GM18519 (cell line): Measurements from ENCODE around the gene ZNF488.
"Not testable (repeated sequence)": the region's sequence is repeated elsewhere in the genome, so short reads cannot be mapped to it uniquely, and the experiment has no call there.

Experiments used
- ATAC-seq: cut with Tn5 transposase; IDR thresholded peaks from one replicate; pipeline ENCODE4 v1.9.1; 2021; ENCODE audit warnings: mild to moderate bottlenecking, moderate library complexity; ENCODE audit not compliant: unreplicated experiment, low FRiP score

The ZNF488 gene

DNA sequence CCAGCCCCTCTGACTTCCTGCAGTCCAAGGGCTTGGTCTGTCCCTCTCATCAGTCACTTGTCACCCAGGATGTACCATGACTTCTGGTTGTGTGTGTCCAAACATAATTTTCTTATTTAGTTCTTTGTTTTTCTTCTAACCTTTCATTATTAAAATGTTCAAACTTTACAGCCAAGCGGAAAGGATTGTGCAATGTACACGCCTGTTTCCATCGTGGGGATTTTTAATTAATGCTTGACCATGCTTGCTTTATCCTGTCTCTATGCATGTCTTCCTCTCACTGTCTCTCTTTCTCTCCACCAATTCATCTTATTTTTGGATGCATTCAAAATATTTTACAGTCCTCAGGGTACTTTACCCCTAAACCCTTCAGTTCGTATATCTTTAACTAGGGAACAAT is 26.2 kb upstream of the ZNF488 start:
- ATAC-seq, result no peak

DNA sequence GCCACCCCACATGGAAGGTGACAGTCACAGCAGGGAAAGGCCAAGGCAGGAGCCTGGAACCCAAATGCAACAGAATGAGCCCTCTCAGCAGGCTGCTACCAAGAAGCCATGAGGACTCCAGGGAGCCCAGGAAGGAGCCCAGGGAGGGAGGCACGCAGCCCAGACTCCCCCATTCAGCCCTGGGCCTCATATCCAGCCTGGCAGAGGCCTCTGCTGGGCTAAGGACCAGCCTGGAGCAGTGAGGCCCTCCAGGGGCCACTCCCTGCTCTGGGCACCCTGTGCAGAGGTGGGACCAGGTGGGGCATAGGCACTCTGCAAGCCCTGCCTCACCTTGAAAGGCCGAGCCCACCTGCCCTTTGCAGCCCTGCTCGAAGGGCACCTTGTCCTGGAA is 25.8 kb upstream of the ZNF488 start:
- ATAC-seq, result no peak

DNA sequence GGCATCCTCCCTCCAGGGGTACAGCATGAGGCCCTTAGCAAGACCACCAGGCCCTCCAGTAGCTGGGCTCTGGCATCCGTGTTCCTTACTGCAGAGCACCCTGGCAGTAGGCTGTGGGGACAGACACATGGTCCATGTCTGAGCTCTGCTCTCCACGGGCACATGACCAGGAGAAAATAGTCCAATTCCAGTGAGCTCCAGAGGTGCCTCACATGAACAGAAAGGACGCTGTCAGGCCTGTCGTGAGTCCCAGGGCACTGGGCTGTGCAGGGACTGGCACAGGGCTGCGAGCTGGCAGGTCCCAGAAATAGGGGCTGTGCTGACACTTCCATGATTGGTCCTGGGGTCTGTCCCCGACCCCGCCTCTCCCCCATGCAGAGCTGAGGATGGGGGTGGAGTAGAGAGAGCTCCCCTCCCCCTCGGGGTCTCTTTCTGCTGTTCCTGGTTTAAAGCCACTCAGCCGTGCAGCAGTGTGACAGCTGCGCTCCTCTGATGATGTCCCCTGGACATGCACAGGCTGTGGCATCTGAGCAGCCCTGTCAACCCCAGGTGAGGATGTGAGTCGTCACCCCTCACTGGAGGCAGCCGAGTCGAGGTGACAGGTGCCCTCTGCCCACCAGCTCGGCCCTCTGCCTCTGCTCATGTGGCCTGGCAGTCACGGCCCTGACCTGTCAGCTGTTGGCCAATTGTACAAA is 25.2 kb upstream of the ZNF488 start:
- ATAC-seq, result no peak

DNA sequence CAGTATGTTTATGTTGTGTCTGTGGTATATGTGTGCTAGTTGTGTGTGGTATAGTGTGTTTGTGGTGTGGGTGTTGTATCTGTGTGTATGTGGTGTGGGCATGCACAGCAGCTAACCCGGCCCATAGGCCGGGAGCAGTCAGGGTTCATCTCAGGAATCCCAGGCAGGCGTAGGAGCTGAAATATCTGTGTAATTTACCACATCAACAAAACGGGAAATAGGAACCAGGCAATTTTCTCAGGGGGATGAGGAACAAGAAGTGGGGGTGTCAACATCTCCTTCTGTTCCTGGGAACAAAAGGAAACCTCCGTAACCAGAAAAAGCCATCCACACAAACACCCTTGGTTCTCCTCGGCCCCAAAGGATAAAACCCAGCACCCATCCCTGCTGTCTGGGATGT is 24.5 kb upstream of the ZNF488 start:
- ATAC-seq, result no peak

DNA sequence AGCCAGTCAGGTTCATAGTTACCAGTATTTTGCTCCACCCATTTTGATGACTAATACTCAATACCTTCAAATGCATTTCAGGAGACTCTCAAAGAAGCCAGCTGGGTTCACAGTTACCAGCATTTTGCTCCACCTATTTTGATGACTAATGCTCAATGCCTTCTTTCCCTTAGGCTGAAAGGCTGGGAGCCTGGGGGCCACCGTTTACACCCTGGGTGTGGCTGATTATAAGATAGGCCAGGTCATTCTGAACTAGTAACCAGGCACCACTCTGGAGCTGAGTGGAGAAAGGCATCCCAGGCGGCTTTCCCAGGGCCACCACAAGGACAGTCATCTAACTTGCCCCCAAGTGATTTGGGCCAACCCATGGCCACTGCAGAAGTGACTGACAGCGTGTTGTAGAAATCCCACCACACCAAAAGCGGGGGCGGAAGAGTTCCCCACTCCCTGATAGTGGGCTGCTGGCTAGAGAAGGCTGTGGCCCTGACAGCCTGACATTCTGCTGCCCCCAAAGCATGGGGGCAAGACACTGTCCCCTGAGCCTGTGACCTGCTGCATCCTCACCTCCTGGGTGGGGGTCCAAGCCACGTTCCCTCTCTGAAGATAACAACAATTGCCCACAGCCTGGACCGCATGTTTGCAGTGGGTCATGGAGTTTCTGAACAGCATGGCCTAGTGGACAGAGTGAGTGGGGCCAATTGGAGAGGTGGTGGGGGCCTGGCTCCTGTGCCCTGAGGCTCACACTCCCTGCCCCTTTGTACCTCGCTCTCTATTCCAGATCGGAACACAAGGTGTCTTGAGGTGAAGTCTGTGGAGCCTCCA is 23.0 kb upstream of the ZNF488 start:
- no peak for ATAC-seq

DNA sequence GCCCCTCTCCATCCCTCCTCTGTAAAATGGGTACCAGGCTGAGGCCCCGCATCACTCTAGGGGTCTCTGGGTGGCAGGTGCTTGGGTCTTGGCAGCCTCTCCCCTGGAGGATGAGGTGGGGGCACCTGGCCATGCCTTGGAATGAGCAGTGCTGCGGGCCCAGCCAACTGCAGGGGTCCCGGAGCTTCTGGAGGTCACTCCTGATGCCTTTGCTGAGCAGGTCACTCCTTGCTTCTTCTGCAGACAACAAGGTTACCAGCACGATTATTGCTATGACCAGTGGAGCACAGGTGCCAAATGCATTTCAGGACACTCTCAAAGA is 22.4 kb upstream of the ZNF488 start:
- no peak for ATAC-seq

DNA sequence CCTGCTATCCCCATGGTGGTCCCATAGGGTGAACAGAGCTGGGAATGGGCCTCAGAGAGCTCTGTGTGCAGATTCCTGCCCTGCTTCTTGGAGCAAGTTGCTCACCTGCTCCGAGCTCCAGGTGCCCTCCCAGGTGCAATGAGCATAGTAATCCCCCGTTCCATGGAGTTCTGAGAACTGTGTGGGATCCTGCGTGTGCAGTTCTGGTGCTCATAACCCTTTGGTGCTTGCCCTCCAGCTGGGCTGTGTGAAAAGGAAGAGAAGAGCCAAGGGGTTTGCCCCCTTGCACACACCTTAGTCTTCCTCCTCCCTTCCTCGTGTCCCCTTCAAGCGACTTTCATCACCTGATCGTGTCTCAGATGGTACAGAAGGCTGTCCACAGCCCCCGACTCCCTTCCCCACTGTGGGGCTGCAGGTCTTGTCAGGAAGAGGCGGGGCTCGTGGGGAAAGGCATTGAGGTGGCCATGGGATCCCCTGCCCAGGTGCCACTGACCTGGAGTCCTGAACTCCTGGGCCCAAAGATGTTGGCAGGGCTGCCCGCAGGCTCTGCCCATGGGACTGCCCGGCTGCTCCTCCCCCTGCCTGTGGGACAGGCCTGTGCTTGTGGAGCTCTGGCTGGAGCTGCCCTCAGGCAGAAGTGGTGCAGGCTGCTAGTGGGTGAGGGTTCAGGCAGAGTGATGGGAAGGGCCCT is 21.9 kb upstream of the ZNF488 start:
- ATAC-seq, result no peak

DNA sequence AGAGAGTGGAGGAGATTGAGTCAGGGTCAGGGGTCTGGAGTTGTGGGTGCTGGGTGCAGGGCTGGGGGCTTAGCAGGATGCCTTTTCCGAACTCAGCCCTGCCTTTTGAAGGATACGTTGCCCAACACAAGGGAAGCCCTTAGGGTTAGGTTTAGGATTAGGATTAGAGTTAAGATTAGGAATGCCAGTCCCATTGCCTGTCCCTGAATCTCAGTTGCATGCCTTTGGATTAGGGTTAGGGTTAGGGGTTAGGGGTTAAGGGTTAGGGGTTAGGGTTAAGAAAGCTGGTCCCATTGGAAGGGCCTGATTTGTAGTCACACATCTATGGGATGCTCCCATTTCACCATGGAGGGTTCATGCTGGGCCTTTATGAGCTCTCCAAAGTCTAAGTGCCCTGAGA is 20.8 kb upstream of the ZNF488 start:
- ATAC-seq, result no peak

DNA sequence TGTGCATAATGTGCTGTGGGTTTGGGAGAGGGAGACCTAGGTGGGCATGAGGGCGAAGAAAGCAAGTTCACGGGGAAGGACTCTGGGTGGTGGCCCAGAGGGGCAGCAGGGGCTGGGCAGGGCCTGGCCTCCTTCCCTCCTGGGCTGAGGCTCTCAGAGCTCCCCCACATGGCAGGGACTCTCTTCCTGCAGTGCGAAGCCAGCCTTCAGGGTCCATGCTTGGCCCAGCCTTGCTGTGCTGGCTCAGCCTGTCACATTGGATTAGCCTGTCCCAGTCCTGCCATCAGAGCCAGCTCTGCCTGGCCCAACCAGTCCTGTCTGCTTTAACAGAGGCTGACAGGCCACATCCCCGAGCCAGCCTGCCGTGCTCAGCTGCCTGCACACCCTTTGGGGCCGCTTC is 20.4 kb upstream of the ZNF488 start:
- no peak for ATAC-seq

DNA sequence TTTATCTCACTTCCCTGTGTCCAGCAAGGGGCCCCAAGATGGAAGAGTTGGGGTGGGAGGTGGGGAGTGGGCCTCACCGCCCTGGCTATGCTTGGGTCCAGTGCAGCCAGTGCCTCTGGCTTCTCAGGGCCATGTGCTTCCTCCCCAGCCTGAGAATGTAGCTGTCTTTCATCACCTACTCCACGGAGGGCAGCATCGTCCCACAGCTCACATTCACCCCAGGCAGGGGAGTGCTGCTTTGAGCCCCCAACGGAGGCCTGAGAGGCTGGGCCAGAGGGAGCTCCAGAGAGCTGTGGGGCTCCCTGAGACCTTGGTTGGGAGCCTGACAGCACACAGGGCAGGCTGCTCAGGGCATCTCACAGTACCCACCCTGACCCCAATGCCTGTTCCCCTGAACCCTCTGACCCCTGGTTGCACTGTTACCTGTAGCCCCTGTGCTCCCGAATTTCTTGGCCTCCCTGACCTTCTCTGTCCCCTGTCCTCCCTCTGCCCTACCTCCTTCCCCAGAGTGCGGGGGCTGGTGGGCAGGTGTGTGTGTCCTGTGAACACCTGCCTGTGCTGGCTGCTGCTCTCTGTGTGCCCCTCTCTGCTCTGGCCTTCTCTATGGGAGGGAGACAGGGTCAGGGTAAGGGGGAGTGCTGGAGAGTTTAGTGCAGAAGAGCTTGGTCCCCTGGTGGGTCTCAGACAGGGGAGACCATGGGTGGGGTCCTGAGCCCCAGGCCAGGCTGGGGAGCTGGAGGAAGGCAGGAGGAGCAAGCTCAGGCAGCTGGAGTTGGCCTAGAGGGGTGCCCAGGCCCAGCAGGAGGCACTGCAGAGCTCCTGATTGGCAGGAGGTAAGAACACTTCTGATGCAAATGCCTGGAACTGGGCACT is 19.6 kb upstream of the ZNF488 start:
- ATAC-seq, result no peak

DNA sequence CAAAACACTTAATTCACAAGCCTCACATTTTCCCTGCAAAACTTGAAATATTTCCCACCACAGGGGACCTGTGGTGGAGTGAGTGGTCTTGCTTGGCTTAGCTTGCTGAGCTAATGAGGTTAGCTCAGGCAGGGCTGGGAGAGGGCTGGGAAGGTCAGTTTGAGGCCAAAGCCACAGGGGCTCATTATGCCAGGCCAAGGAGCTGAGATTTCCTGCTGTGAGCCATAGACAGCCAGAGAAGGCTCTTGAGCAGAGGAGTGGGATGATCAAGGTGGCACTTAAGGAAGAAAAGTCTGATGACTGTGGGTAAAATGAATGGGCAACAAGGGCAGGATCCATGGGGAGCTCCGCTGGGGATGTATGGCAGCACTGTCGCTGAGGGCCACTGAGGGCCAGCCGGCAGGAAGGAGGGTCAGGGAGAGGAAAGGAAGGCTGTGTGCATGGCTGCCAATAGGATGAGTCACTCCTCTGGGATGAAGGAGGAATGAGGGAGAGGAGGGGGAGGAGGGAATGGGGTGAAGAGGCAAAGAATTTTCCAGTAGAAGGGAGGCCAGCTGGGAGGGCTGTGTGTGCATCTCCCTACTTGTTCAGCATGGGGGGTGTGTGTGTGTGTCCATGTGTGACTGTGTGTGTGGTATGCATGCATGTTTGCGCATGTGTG is 18.7 kb upstream of the ZNF488 start:
- no peak for ATAC-seq

DNA sequence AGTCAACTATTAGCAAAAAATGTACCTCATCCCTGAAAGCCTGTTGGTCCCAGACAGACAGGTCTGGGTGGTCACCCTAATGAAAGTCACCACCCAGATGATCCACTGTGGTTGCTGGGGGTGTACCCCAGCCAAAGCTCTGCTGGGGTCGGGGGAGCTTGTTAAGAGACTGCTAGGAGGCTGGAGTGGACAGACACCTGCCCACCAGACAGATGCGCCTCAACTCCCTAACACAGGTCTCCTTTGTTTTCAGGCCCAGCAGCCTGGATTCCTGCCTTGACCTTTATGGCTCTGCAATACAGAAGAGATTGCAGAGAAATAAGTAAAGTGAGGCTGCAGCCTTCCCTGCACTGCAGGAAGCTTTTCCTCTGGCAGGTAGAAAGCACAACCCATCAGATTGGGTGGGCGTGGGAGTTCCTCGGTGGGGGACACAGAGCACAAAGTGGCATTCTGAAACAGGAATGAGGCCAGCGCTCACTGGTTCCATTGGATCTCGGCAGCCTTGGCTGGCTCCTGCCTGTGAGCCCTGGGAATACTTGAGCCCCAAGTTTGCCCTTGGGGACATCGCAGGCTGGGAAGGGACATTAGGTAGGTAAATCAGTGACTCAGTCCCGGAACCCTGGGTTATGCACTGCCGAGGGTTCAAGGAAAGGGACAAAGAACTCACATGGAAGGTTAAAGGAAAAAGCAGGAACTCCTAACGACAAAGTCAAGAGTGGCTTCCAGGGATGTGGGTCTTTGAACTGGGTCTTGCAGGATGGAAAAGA is 18.0 kb upstream of the ZNF488 start:
- no peak for ATAC-seq

DNA sequence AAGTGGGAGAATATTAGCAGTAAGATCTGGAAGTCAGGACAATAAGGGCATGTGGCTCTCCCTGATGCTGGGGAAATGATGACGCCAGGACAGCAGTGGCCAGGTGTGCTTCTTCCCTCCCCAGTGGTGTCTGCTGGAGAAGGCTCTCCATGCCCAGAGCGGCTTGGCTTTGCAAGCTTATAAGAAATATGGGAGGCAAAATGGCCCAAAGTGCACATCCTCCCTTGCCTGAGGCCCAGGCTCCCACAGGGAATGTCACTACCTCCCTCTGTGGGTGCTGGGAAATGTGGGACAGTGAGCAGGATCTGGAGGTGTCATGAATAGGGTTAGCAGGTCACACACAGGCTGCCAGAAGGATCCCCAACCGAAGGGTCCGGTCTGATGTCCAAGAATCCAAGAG is 17.1 kb upstream of the ZNF488 start:
- no peak for ATAC-seq

DNA sequence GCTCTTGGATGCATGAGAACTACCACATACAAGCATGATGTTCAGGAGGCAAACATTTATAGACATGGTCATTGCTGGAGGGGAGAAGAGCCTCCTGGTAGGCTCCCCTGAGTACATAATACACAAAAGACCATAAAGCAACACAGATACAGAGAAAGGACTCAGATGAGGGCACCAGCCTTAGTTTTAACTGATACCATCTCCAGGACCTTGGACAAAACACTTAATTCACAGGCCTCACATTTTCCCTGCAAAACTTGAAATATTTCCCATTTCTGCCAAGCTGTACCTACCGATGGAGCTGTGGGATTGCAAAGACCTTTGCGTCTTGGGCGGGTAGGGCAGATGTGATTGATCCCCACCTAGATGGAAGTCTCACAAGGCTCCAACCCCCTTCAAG is 16.7 kb upstream of the ZNF488 start:
- no peak for ATAC-seq

DNA sequence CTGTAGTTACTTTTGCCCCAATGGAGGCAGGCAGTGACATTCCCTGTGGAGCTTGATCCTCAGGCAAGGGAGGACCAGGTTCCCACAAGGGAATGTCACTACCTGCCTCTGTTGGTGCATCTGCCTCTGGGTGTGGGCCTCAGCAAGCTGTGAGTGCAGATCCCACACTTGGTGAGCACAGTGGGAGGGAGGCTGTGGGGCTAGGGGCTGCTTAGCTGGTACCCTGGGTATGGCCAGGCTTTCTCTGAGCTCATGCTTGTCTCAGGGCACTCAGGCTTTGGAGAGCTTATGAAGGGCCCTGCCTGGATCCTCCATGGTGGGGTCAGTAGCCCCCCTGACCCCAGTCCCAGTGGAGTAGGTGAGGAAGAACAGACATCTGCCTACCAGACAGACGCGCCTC is 16.2 kb upstream of the ZNF488 start:
- ATAC-seq, result no peak

DNA sequence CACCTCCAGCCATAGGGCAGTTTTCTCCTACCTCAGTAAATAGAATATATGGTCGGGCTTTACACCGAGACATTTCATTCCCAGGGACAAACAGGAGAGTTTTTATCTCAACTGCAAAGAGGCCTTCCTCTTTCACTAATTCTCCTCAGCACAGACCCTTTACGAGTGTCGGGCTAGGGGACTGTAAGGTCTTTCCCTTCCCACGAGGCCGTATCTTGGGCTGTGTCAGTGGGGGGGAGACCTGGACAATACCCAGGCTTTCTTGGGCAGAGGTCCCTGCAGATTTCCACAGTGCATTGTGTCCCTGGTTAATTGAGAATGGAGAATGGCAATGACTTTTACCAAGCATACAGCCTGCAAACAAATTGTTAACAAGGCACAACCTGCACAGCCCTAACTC is 13.2 kb upstream of the ZNF488 start:
- ATAC-seq, result no peak

DNA sequence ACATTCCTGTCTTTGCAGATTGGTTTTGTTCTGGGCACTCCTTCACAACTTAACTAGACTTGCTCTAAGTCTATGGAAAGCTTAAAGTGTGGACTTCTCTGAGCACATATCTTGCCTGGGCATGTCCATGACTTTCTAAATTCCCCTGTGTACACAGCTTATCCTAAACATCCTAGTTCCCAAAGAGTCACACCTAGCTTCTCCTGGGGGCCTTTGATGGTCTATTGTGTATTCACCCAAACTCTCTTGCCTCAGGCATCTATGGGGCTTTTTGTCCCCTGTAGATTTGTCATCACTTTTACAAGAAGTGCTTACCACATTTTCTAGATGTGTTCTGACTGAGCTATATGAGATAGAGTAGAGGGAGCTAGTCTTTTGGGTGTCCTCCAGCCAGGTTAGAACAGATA is 12.2 kb upstream of the ZNF488 start:
- ATAC-seq, result no peak

DNA sequence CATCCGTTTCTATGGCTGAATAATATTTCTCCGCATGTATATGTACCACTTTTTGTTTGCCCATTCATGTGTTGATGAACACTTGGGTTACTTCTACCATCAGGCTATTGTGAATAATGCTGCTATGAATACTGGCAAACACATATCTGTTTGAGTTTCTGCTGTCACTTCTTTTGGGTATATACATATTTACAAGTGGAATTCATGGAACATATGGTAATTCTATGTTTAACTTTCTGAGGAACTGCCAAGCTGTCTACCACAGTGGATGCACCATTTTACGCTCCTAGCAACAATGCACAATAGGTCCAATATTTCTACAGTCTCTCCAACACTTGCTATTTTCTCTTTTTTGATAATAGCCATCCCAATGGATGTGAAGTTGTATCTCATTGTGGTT is 5.5 kb upstream of the ZNF488 start:
- no peak for ATAC-seq

DNA sequence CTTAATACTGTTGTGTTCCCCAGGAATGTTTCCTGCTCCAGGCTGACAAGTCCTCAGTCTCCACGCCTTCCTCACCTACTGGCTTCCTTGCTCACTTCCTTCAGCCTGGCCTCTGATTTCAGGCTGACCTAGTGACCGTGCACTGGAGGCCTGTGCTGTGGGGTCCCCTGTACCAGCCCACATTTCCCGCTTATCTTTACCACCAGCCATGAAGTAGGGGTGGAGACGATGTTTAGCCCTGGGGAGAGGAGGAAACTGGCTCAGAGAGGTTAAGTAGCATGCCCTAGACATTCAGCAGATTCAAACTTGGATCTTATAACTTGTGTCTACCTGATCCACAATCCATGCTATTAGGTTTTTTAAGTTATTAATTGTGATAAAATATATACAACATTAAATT is 4.8 kb upstream of the ZNF488 start:
- ATAC-seq, result no peak

DNA sequence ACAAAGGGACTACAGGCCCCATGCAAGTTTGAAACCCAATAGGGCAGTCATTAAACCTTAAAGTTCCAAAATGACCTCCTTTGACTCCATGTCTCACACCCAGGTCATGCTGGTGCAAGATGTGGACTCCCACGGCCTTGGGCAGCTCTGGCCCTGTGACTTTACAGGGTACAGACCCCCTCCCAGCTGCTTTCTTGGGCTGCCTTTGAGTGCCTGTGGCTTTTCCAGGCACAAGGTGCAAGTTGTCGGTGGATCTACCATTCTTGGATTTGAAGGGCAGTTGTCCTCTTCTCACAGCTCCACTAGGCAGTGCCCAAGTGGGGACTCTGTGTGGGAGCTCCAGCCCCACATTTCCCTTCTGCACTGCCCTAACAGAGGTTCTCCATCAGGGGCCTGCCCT is 2.0 kb upstream of the ZNF488 start:
- ATAC-seq, result not testable (repeated sequence)
